H1 (cell line): ENCODE results near the gene MAP4K5.

ENCODE experiments used
- CBX5 ChIP-seq: fragments of 300-800, 300-1000 bp; sonication (generic); IDR thresholded peaks from 2 replicates; pipeline ENCODE4 v1.7.1; 2016; ENCODE audit warnings: antibody characterized with exemption, low read length, low read depth
- EP300 ChIP-seq, 2 experiments: IDR thresholded peaks; 1 replicate in 1 of 2; 2 replicates in 1 of 2; pipeline ENCODE4 v1.6.1; 2011 to 2012; ENCODE audit warnings: low read depth in 2 of 2, low read length in 2 of 2, mild to moderate bottlenecking in 2 of 2, borderline replicate concordance in 1 of 2, inconsistent platforms in 1 of 2, moderate library complexity in 1 of 2
- EZH2 ChIP-seq: fragments of 200-600 bp; sonication (generic); IDR thresholded peaks from 2 replicates; pipeline ENCODE4 v1.7.1; 2012; ENCODE audit warnings: low read depth, mild to moderate bottlenecking, moderate library complexity, low read length, inconsistent platforms; ENCODE audit not compliant: severe bottlenecking
- GABPA ChIP-seq: IDR thresholded peaks from 2 replicates; pipeline ENCODE4 v1.6.1; 2011; ENCODE audit warnings: mild to moderate bottlenecking, low read length, moderate library complexity, borderline replicate concordance; ENCODE audit not compliant: insufficient read depth
- JUN ChIP-seq: IDR thresholded peaks from 2 replicates; pipeline ENCODE4 v1.6.1; 2011; ENCODE audit warnings: low read depth, mild to moderate bottlenecking, improper control_type of control experiment, low read length
- RAD21 ChIP-seq, 2 experiments: IDR thresholded peaks in 1 of 2; conservative IDR thresholded peaks in 1 of 2; 2 replicates each; pipeline ENCODE4 v1.6.1; 2011; ENCODE audit warnings: low read depth in 2 of 2, low read length in 2 of 2, improper control_type of control experiment in 1 of 2, inconsistent platforms in 1 of 2, mild to moderate bottlenecking in 1 of 2, moderate library complexity in 1 of 2
- YY1 ChIP-seq: IDR thresholded peaks from 2 replicates; pipeline ENCODE4 v1.6.1; 2011; ENCODE audit warnings: low read depth, mild to moderate bottlenecking, low read length
- TF ChIP-seq, protein P1 (sequence below), 3 experiments: IDR thresholded peaks; 1 replicate in 2 of 3; 2 replicates in 1 of 3; pipeline versions ENCODE4 v1.5.1 to v1.6.1; 2011; ENCODE audit warnings: low read length in 3 of 3, mild to moderate bottlenecking in 3 of 3, inconsistent platforms in 2 of 3, low read depth in 1 of 3, moderate library complexity in 1 of 3; ENCODE audit not compliant: insufficient read depth in 1 of 3; ENCODE audit errors: control extremely low read depth in 1 of 3
- TF ChIP-seq, protein P2 (sequence below): IDR thresholded peaks from 2 replicates; pipeline ENCODE4 v1.6.1; 2011; ENCODE audit warnings: low read length, improper control_type of control experiment
- TF ChIP-seq, protein P3 (sequence below): IDR thresholded peaks from 2 replicates; pipeline ENCODE4 v1.6.1; 2011; ENCODE audit warnings: low read depth, mild to moderate bottlenecking, low read length; ENCODE audit not compliant: insufficient read depth

DNA sequence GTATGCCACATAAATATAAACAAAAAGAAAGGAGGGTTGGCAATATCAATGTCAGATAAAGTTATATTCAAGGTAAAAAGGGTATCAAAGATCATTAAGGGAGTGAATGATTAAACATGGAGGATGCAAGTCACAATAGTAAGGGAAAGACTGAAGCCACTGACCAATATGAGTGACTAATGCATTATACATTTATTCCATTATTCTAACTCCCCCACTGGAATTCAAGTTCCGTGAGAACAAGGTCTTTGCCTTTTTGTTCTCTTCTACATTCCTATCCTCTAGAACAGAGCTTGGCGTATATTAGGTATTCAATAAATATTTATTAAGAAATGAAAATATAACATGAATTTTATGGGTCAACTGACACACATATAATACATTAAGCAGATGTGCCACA, 30.7 kb downstream of the MAP4K5 start:
- TF ChIP-seq, protein P1, sequence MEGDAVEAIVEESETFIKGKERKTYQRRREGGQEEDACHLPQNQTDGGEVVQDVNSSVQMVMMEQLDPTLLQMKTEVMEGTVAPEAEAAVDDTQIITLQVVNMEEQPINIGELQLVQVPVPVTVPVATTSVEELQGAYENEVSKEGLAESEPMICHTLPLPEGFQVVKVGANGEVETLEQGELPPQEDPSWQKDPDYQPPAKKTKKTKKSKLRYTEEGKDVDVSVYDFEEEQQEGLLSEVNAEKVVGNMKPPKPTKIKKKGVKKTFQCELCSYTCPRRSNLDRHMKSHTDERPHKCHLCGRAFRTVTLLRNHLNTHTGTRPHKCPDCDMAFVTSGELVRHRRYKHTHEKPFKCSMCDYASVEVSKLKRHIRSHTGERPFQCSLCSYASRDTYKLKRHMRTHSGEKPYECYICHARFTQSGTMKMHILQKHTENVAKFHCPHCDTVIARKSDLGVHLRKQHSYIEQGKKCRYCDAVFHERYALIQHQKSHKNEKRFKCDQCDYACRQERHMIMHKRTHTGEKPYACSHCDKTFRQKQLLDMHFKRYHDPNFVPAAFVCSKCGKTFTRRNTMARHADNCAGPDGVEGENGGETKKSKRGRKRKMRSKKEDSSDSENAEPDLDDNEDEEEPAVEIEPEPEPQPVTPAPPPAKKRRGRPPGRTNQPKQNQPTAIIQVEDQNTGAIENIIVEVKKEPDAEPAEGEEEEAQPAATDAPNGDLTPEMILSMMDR (IDR thresholded peaks at IDR 0.05; ENCODE audit: control extremely low read depth in 1 of 3, insufficient read depth in 1 of 3, low read depth in 1 of 3, low read length in 3 of 3): no peak
- TF ChIP-seq EP300 (IDR thresholded peaks at IDR 0.05; ENCODE audit: borderline replicate concordance in 1 of 2, low read depth in 2 of 2, low read length in 2 of 2) (no peak), CBX5 (no peak), GABPA (no peak), EZH2 (no peak), YY1 (no peak), JUN (no peak), RAD21 (IDR thresholded peaks at IDR 0.05 in 1 of 2, conservative IDR thresholded peaks at IDR 0.05 in 1 of 2; ENCODE audit: low read depth in 2 of 2, low read length in 2 of 2) (no peak)
- TF ChIP-seq, protein P2, sequence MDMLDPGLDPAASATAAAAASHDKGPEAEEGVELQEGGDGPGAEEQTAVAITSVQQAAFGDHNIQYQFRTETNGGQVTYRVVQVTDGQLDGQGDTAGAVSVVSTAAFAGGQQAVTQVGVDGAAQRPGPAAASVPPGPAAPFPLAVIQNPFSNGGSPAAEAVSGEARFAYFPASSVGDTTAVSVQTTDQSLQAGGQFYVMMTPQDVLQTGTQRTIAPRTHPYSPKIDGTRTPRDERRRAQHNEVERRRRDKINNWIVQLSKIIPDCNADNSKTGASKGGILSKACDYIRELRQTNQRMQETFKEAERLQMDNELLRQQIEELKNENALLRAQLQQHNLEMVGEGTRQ: no peak
- TF ChIP-seq, protein P3, sequence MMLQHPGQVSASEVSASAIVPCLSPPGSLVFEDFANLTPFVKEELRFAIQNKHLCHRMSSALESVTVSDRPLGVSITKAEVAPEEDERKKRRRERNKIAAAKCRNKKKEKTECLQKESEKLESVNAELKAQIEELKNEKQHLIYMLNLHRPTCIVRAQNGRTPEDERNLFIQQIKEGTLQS: no peak
